Midbrain (tissue), 1 donor: Measurements from ENCODE around the gene PCCB.
"Not testable (repeated sequence)": the region's sequence is repeated elsewhere in the genome, so short reads cannot be mapped to it uniquely, and the experiment has no call there.

Experiments
- DNase-seq: peaks from one replicate; lab custom pipeline; 2025; lab: John Stamatoyannopoulos, UW

Gene PCCB

DNA sequence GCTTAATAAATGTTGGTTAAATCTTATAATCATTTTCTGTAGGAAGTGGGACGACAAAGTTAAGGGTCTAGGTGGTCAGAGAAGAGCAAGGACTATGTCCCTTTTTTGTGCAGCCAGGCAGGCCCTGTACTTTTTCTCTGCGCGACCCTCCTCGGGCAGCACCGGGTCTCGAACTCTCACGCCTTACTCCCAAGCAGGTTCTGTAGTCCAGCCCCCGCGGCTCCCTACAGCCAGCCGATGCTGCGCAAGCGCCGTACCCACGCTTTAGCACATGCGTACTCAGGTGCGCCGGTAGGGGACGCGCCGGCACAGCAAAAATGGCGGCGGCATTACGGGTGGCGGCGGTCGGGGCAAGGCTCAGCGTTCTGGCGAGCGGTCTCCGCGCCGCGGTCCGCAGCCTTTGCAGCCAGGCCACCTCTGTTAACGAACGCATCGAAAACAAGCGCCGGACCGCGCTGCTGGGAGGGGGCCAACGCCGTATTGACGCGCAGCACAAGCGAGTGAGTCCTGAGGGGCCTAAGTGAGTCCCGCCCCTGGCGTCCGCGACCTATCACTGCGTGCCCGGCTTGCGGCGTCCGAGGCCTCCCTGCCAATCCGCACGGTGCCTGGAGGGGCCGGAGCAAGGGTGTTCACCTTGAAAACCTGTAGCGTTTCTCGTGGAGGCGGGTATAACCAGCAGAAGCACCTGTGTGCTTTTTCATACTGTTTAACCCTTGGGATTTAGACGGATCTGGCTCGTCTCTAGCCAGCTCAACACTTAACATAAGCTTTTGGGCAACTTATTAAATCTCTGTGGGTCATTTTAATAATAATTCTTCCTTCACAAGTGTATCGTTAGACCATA lies at the start of gene PCCB:
Gene PCCB, plus strand, starts transcription at position 282 of the 844 bp plus-strand sequence. Its CDS starts 36 bp downstream, at position 318.
- peak; percentile 93 for DNase-seq

- no peak for DNase-seq
These were observed 42.5 kb upstream of the PCCB start for GRCh38 chr3:136207489-136208115.

GRCh38 chr3:136209921-136210320 lies 40.2 kb upstream of the PCCB start:
- no peak for DNase-seq

DNA sequence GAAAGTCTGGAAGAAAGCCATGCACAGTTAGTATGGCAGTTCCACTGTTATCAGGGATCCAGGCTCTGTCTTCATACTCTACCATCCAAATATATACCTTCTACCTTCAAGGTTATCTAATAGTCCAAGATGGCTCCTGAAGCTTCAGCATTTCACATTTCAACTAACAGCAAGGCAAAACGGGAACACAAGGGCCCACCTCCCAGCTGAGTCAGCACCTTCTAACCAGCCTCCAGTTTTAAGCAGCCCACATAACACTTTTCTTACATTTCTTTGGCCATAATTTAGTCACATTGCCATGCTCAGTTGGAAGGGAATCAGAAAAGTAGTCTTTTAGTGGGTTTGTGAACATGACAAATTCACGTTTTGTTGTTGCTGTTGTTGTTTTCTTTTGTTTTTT lies 38.6 kb upstream of the PCCB start:
- no peak for DNase-seq

- not testable (repeated sequence) for DNase-seq
These were observed 27.4 kb upstream of the PCCB start for GRCh38 chr3:136222746-136223145.

GRCh38 chr3:136232413-136232812 lies 17.7 kb upstream of the PCCB start:
- no peak for DNase-seq

DNA sequence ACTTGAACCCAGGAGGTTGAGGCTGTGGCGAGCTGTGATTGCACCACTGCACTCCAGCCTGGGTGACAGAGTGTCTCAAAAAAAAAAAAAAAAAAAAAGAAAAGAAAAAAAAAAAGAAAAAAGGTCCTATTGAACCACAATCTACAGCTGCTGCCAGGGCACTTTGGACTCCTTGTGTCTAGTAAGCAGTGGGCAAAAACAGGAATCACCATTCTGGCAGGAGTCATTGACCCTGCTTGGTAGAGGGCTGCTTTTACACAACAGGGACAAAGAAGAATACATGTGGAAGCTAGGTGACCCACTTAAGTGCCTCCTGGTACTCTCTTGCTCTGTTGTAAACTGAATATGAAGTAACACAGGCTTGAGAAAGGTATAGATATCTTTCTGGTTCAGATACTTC lies 14.6 kb upstream of the PCCB start:
- no peak for DNase-seq

- DNase-seq, result no peak
These were observed 14.0 kb upstream of the PCCB start for GRCh38 chr3:136236109-136236508.

GRCh38 chr3:136237103-136237502 lies 13.0 kb upstream of the PCCB start:
- DNase-seq, result no peak

DNA sequence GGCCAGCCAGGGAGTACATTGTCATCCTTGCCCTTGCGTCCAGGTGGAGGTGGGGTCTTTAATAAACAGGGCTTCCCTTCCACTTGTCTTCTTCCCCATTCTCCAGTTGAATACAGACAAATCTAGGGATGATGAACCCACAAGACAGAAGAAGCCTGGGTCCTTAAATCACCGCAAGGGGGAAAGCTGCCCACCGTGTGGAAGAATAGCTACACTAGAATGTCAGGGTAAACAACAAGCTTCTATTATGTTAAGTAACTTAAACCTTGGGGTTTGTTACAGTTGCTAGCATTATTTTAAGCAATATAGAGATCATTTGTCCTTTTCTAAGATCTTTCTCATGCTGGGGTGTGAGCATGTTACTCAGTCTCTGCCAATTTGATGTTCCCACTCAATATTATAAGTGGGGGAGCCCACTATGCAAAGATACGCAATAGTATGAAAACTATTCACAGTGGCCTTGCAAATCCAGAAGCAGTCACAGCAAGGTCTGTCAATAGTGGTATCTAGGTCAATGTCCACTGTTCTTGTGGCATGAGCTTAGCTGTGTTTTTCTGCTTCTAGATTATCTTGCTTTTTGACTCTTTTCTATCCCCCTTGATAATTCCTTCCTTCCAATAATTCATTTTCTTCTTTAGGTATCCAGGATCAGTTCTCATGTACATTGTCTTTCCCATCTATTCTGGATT lies 12.0 kb upstream of the PCCB start:
- DNase-seq, result no peak

GRCh38 chr3:136239094-136239493 lies 11.0 kb upstream of the PCCB start:
- DNase-seq, result no peak

DNA sequence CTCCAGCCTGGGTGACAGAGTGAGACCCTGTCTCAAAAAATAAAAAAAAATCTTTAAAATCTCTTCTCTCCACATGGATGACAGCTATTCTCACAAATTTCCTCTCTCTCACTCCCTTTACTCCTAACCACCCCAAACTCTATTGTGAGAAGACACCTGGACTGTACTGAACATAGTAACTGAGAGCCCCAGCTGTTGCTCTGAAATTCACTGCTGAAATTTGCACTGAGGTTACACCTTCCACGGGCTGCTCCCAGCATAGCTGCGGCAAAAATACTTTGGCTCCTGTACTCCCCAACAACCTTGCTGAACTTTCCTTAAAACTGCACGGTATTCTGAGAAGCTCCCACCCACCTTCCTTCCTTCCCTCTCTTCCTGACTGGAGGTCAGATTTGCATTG lies 4.4 kb upstream of the PCCB start:
- no peak for DNase-seq

DNA sequence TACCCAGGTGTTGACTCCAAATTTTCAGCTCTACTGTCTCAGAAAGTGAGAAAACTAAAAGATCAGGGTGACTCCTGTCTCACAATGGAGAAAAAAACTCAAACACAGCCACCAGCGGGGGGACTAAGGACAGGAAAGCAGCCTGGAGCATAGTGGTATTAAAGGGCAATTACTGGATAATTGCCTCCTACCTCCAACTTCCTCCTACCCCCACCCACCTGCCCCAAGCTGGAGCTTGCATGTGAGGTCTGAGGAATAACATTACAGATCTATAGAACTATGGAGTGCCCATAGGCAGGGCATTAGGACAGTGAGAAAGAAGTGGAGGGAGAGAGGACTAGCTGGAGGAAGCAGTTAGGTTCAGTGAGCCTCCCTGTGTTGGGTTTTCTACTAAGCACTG lies 2.7 kb upstream of the PCCB start:
- DNase-seq, result no peak

GRCh38 chr3:136247855-136248590 lies 2.1 kb upstream of the PCCB start:
- DNase-seq, result no peak

- no peak for DNase-seq
These were observed 1.0 kb upstream of the PCCB start for GRCh38 chr3:136249091-136249490.

GRCh38 chr3:136249593-136249992 lies 547 bp upstream of the PCCB start:
- DNase-seq, result no peak

GRCh38 chr3:136250903-136251460 lies 842 bp downstream of the PCCB start:
- DNase-seq, result peak; percentile 80

- DNase-seq, result no peak
These were observed 1.4 kb downstream of the PCCB start for GRCh38 chr3:136251511-136251910.

GRCh38 chr3:136255672-136256406 lies 5.7 kb downstream of the PCCB start:
- peak; percentile 75 for DNase-seq

DNA sequence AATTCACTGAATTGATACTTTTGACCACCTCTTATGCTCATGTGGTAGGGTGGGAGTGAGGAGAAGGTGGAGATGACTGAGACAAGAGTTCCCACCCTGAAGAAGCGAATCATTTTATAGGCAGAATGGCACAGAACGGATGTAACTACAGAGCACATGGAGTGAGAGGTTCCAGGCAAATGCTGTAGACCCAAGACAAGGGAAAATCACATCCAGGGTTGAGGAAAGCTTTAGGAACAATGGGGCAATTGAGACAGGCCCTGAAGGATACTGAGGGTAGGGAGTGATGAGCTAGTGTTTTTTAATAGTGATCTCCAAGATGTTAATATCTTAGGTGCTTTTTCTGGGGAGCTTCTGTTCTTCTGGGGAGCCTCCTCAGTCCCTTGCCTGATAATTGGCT lies 8.1 kb downstream of the PCCB start:
- DNase-seq, result no peak

GRCh38 chr3:136261826-136262225 lies 11.7 kb downstream of the PCCB start:
- no peak for DNase-seq
